OCI-LY3 (cell line): ENCODE measurements around the gene ADAMTSL4.

Source experiments
- EZH2phosphoT487 ChIP-seq: fragments of 200-600 bp; shearing (Covaris generic); IDR thresholded peaks from 2 replicates; pipeline ENCODE4 v1.6.1; 2018; ENCODE audit warnings: antibody characterized with exemption, mixed run types, low read depth
- TF ChIP-seq, protein P1 (sequence below): fragments of 200-600, 300-600 bp; sonication (generic); IDR thresholded peaks from 2 replicates; pipeline ENCODE4 v1.5.1; 2014; ENCODE audit warnings: antibody characterized with exemption, low read length, low read depth

GRCh38 chr1:150558303-150558704, 9.1 kb downstream of the ADAMTSL4 start:
- TF ChIP-seq, protein P1, sequence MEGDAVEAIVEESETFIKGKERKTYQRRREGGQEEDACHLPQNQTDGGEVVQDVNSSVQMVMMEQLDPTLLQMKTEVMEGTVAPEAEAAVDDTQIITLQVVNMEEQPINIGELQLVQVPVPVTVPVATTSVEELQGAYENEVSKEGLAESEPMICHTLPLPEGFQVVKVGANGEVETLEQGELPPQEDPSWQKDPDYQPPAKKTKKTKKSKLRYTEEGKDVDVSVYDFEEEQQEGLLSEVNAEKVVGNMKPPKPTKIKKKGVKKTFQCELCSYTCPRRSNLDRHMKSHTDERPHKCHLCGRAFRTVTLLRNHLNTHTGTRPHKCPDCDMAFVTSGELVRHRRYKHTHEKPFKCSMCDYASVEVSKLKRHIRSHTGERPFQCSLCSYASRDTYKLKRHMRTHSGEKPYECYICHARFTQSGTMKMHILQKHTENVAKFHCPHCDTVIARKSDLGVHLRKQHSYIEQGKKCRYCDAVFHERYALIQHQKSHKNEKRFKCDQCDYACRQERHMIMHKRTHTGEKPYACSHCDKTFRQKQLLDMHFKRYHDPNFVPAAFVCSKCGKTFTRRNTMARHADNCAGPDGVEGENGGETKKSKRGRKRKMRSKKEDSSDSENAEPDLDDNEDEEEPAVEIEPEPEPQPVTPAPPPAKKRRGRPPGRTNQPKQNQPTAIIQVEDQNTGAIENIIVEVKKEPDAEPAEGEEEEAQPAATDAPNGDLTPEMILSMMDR, result no peak
- no peak for TF ChIP-seq EZH2phosphoT487
